OCI-LY1 (cell line): Measurements from ENCODE around the gene APBA3.

Source experiments
- EZH2 ChIP-seq: fragments of 200-600 bp; sonication (generic), shearing (Covaris generic); IDR thresholded peaks from 2 replicates; pipeline ENCODE4 v1.8.0; 2017; ENCODE audit warnings: borderline replicate concordance, mixed run types, mild to moderate bottlenecking, antibody characterized with exemption, low read length, moderate library complexity, mixed read lengths
- TF ChIP-seq, protein P1 (sequence below): fragments of 200-600 bp; sonication (generic), shearing (Covaris generic); IDR thresholded peaks from 2 replicates; pipeline ENCODE4 v1.5.1; 2017; ENCODE audit warnings: mild to moderate bottlenecking, antibody characterized with exemption, low read length, moderate library complexity, mixed read lengths

DNA sequence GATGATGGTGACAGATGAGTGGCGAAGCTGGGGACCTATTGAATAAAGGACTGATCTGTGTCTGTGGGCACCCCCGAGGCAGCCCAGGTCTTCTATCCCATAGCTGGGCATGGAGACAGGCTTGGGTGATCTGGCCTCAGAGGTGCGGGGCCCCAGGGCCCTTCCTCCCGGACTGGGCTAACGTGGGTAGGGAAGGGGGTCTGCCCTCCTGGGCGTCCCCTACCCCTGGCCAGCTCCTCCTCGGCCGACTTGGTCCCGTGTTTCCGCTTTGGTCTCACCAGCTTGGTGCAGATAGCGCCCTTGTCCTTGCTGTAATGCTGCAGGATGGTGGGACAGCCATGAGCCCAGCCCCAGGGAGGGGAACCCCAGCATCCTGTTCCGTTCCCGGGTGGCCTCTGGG lies 21.4 kb upstream of the APBA3 start:
- TF ChIP-seq, protein P1, sequence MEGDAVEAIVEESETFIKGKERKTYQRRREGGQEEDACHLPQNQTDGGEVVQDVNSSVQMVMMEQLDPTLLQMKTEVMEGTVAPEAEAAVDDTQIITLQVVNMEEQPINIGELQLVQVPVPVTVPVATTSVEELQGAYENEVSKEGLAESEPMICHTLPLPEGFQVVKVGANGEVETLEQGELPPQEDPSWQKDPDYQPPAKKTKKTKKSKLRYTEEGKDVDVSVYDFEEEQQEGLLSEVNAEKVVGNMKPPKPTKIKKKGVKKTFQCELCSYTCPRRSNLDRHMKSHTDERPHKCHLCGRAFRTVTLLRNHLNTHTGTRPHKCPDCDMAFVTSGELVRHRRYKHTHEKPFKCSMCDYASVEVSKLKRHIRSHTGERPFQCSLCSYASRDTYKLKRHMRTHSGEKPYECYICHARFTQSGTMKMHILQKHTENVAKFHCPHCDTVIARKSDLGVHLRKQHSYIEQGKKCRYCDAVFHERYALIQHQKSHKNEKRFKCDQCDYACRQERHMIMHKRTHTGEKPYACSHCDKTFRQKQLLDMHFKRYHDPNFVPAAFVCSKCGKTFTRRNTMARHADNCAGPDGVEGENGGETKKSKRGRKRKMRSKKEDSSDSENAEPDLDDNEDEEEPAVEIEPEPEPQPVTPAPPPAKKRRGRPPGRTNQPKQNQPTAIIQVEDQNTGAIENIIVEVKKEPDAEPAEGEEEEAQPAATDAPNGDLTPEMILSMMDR, result no peak
- TF ChIP-seq EZH2, result no peak
